Cardiac fibroblast (primary cell): ENCODE data around the gene MEX3A.

ENCODE experiments used
- DNase-seq, 2 donors: peaks; one replicate each; pipeline versions ENCODE4 v3.0.0 to v3.0.0-alpha.2; 2010; ENCODE audit warnings: low read depth in 2 of 2
- H3K4me3 ChIP-seq, 2 donors: replicated peaks in 1 of 2; 1 replicate in 1 of 2; 2 replicates in 1 of 2; pipeline ENCODE4 v1.5.1; 2011; ENCODE audit warnings: low read depth in 2 of 2, low read length in 2 of 2, mild to moderate bottlenecking in 2 of 2, moderate library complexity in 1 of 2
- TF ChIP-seq, protein P1 (sequence below): IDR thresholded peaks from one replicate; pipeline ENCODE4 v1.5.1; 2011; ENCODE audit warnings: low read depth, mild to moderate bottlenecking, low read length, inconsistent platforms

MEX3A gene

DNA sequence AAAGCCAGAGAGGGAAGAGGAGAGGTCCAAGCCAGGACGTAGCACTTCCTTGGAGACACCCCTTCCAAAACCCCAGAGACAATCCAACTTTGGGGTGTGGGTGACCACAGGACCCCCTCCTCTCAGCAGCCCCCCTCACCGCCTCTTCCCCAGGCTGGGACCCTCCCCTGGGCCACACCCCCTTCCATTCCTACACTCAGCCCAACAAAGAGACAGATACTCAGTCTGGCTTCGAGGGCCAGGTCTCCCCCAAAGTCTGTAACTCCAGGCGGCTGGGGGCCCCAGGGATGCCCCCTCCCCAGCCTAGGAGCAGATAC is 1.4 kb downstream of the MEX3A start:
- peak overlapping the region; percentile 73 to 79 for H3K4me3 ChIP-seq
- DNase-seq: no peak
- TF ChIP-seq, protein P1, sequence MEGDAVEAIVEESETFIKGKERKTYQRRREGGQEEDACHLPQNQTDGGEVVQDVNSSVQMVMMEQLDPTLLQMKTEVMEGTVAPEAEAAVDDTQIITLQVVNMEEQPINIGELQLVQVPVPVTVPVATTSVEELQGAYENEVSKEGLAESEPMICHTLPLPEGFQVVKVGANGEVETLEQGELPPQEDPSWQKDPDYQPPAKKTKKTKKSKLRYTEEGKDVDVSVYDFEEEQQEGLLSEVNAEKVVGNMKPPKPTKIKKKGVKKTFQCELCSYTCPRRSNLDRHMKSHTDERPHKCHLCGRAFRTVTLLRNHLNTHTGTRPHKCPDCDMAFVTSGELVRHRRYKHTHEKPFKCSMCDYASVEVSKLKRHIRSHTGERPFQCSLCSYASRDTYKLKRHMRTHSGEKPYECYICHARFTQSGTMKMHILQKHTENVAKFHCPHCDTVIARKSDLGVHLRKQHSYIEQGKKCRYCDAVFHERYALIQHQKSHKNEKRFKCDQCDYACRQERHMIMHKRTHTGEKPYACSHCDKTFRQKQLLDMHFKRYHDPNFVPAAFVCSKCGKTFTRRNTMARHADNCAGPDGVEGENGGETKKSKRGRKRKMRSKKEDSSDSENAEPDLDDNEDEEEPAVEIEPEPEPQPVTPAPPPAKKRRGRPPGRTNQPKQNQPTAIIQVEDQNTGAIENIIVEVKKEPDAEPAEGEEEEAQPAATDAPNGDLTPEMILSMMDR: no peak

DNA sequence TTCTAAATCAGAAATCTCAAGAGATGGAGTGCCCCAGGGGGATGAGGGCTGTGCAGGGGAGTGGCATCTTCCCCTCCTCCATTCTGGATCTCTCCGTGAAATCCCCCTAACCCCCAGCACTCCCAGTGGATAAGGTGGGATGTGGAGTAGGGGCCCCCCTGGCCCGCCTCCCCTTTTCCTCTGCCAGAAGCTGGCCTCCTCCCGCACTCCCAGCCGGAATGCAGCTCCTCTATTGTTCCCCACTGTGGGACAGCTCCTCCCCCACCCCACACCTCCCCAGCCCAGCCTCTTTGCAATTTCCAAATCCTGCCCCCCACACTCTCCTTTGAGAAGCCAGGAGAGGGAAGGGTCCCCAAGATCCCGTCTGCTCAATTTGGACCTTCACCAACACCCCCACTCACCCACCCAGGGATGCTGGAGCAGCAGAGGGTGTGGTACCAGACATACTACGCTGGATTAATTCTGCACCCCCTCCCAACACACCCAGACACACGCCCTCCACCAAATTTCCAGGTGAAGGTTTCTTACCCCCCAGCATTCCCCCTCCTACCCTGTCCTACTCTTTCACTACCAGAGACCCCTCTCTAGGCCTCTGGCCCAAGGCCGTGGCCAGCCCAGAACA is 1.9 kb downstream of the MEX3A start:
- DNase-seq: no peak
- peak overlapping the region; percentile 73 to 79 for H3K4me3 ChIP-seq
- TF ChIP-seq, protein P1: no peak

DNA sequence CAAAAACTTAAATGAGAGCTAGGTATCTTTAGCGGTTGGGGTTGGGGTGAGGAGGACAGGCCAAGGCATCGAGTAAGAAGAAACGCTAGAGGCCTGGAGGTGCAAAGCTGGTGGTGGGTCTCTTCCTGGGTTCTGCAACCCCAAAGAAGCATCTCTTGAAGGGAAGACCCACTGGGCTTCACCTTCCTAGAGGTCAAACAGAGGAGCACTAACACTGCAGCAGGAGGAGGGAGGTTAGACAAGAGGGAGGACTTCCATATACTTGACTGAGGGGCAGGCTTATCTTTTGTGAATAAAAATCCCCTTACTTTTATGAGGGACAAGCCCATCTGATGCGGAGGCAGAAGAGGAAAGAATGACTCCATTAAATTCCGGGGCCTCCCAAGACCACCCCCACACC is 2.5 kb downstream of the MEX3A start:
- TF ChIP-seq, protein P1: no peak
- no peak overlapping the region for H3K4me3 ChIP-seq
- DNase-seq: no peak

DNA sequence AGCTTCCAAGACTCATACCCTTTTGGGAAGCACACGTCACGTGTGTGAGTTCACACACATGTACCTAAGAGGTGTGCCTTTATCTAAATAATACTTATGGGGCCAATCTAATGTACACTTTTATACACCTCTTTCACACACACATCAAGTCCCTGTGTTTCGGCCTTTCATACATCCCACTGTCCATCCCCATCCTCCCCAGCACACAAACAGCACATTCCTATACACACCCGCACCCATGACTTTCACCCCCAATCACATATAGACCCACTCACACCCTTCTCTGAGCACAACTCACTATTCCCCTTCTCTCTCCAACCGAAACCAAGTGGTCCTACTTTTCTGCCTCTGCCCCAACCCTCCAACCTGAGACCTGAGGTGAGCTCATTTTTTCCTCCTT is 3.5 kb downstream of the MEX3A start:
- TF ChIP-seq, protein P1: no peak
- DNase-seq: no peak
- H3K4me3 ChIP-seq: no peak overlapping the region

DNA sequence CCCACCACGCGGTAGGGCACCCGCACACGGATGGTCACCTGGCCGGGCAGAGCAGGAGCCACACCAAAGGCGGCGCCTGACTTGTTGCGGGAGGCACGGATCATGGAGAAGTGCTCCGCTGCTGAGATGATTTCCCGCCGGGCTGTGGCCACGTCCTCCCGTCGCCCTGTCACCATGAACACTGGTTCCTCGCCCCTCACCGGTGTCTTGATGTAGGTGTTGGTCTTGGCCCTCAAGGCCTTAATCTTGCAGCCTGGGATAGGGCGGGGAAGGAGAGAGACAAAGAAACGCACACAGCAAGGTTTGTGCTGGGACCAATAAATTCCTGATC is 4.9 kb downstream of the MEX3A start:
- H3K4me3 ChIP-seq: no peak overlapping the region
- DNase-seq: no peak
- TF ChIP-seq, protein P1: no peak

DNA sequence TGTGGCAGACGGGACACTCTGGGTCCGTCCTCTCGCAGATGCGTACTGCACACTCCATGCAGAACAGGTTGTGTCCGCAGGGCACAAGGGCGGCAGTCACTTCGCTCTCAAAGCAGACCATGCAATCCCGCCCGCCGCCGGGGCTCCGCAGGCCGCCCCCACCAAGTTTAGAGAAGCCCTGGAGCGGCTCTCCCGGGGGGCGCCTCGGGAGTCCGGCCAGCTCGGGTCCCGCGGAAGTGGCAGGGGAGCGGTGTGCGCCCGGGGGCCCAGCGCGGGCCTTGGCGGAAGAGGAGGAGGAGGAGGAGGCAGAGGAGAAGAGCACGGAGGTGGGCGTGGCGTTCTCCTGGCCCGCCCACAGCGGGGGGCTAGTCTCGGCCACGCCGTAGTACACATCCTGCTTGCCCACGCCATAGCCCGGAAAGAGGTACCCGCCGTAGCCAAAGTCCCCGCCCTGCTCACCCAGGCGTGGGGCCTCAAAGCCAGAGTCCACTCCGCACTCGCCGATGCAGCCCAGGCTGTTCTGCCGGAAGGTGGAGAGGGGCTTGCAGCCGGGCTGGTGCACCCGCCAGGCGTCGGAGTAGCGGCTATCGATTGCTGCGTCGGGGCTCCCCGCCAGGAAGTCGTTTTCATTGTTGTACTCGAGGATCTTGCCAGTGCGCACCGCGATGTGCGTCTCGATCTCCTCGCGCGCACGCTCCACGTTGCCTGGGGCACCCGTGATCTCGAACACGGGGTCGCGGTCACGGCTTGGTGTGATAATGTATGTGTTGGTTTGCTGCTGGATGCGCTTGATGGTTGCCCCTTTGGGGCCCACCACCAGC is 5.4 kb downstream of the MEX3A start:
- H3K4me3 ChIP-seq: peak overlapping the region in 1 of 2 donors; percentile 14
- DNase-seq: no peak
- TF ChIP-seq, protein P1: no peak
